SK-N-SH (cell line): ENCODE data around the gene DPP10. TPM values are rescaled to one million over a fixed set of nuclear protein-coding genes. Genes with fewer than 3 reads are reported as not detected.

Experiments used
- CTCF ChIA-PET: fragments of 300-600, 350-600 bp; formaldehyde crosslinking; extraction: SDS; loops from one replicate; lab custom pipeline; 2021; lab: Yijun Ruan, JAX
- POLR2A ChIA-PET: fragments of 350-600 bp; sonication (Branson Sonifier 250); formaldehyde crosslinking; extraction: SDS; loops from one replicate; lab custom pipeline; 2020; ENCODE audit warnings: antibody characterized with exemption, inconsistent platforms; lab: Yijun Ruan, JAX
- DNase-seq: peaks from one replicate; pipeline ENCODE4 v3.0.0; 2012
- H2AFZ ChIP-seq: fragments of 200-600 bp; sonication (generic); 2 replicates; pipeline ENCODE4 v1.8.1; 2016; ENCODE audit warnings: antibody characterized with exemption, mild to moderate bottlenecking, low read depth
- H3F3A ChIP-seq: fragments of 200-600 bp; sonication (generic); replicated peaks from 2 replicates; pipeline ENCODE3; 2016; ENCODE audit warnings: antibody characterized with exemption, mild to moderate bottlenecking; ENCODE audit not compliant: insufficient read depth
- H3K27ac ChIP-seq, 2 experiments: fragments of 200-500 bp in 1 of 2; fragments of 200-600 bp in 1 of 2; sonication (Bioruptor generic) in 1 of 2; sonication (generic), shearing (Covaris generic) in 1 of 2; 2 replicates each; pipeline versions ENCODE4 v1.5.1 to v1.6.1; 2014 to 2016; ENCODE audit warnings: low read depth in 2 of 2, inconsistent platforms in 1 of 2, low read length in 1 of 2, mild to moderate bottlenecking in 1 of 2, mixed read lengths in 1 of 2
- H3K27me3 ChIP-seq: fragments of 200-600 bp; sonication (generic), shearing (Covaris generic); 2 replicates; pipeline ENCODE4 v1.6.1; 2016; ENCODE audit warnings: mixed run types; ENCODE audit not compliant: insufficient read depth
- H3K36me3 ChIP-seq, 2 experiments: fragments of 200-500 bp in 1 of 2; fragments of 200-600 bp in 1 of 2; sonication (Bioruptor generic) in 1 of 2; sonication (generic) in 1 of 2; replicated peaks in 1 of 2; 2 replicates each; pipeline versions ENCODE3 to v1.5.1; 2014 to 2016; ENCODE audit warnings: low read length in 1 of 2, mild to moderate bottlenecking in 1 of 2; ENCODE audit not compliant: insufficient read depth in 2 of 2, control insufficient read depth in 1 of 2
- H3K4me1 ChIP-seq, 2 experiments: fragments of 200-500 bp in 1 of 2; fragments of 200-600 bp in 1 of 2; sonication (Bioruptor generic) in 1 of 2; sonication (generic), shearing (Covaris generic) in 1 of 2; 2 replicates each; pipeline versions ENCODE4 v1.5.1 to v1.6.1; 2014 to 2016; ENCODE audit warnings: low read depth in 1 of 2, low read length in 1 of 2, mixed run types in 1 of 2; ENCODE audit not compliant: insufficient read depth in 2 of 2, control insufficient read depth in 1 of 2
- H3K4me2 ChIP-seq: fragments of 200-600 bp; sonication (generic), shearing (Covaris generic); 2 replicates; pipeline ENCODE4 v1.6.1; 2017; ENCODE audit warnings: mixed run types
- H3K4me3 ChIP-seq, 2 experiments: fragments of 200-500 bp in 1 of 2; fragments of 200-600 bp in 1 of 2; sonication (Bioruptor generic) in 1 of 2; sonication (generic), shearing (Covaris generic) in 1 of 2; 2 replicates each; pipeline versions ENCODE4 v1.5.1 to v1.8.1; 2014 to 2016; ENCODE audit warnings: low read depth in 2 of 2, inconsistent platforms in 1 of 2, low read length in 1 of 2, mild to moderate bottlenecking in 1 of 2, mixed read lengths in 1 of 2, moderate library complexity in 1 of 2
- H3K79me2 ChIP-seq: fragments of 200-600 bp; sonication (generic); 2 replicates; pipeline ENCODE4 v1.8.1; 2017; ENCODE audit warnings: mild to moderate bottlenecking; ENCODE audit not compliant: insufficient read depth
- H3K9ac ChIP-seq: fragments of 200-600 bp; sonication (generic); 2 replicates; pipeline ENCODE4 v1.6.1; 2017; ENCODE audit warnings: mixed run types
- H3K9me2 ChIP-seq: fragments of 200-600 bp; sonication (generic); 2 replicates; pipeline ENCODE4 v1.6.1; 2017; ENCODE audit warnings: mixed run types
- H3K9me3 ChIP-seq: fragments of 200-600 bp; sonication (generic); 2 replicates; pipeline ENCODE4 v1.6.1; 2017; ENCODE audit warnings: mixed run types, mild to moderate bottlenecking, moderate library complexity
- H4K20me1 ChIP-seq: fragments of 200-600 bp; sonication (generic); 2 replicates; pipeline ENCODE4 v1.6.1; 2017; ENCODE audit warnings: mild to moderate bottlenecking, mixed run types; ENCODE audit not compliant: insufficient read depth
- CHD2 ChIP-seq: fragments of 150-350 bp; IDR thresholded peaks from 2 replicates; pipeline ENCODE4 v1.6.1; 2018; ENCODE audit warnings: low read length; ENCODE audit not compliant: partially characterized antibody
- ELF1 ChIP-seq: IDR thresholded peaks from 2 replicates; pipeline ENCODE4 v1.4.0; 2012
- EP300 ChIP-seq, 2 experiments: IDR thresholded peaks; 2 replicates each; pipeline versions ENCODE4 v1.4.0 to v1.6.1; 2012; ENCODE audit warnings: borderline replicate concordance in 1 of 2, low read depth in 1 of 2, low read length in 1 of 2
- EZH2phosphoT487 ChIP-seq: fragments of 200-600 bp; sonication (generic); IDR thresholded peaks from 2 replicates; pipeline ENCODE4 v1.6.1; 2017; ENCODE audit warnings: low read depth, mixed run types, mild to moderate bottlenecking, antibody characterized with exemption, moderate library complexity, borderline replicate concordance
- MEF2A ChIP-seq: IDR thresholded peaks from 2 replicates; pipeline ENCODE4 v1.4.0; 2012; ENCODE audit warnings: low read depth, borderline replicate concordance
- POLR2AphosphoS5 ChIP-seq: IDR thresholded peaks from 2 replicates; pipeline ENCODE4 v1.6.1; 2012; ENCODE audit warnings: low read depth, low read length
- RAD21 ChIP-seq: IDR thresholded peaks from 2 replicates; pipeline ENCODE4 v1.6.1; 2012; ENCODE audit warnings: mild to moderate bottlenecking, low read length
- RCOR1 ChIP-seq: fragments of 150-350 bp; IDR thresholded peaks from 2 replicates; pipeline ENCODE4 v1.6.1; 2017; ENCODE audit warnings: antibody characterized with exemption, low read length
- RFX5 ChIP-seq: IDR thresholded peaks from 2 replicates; pipeline ENCODE4 v1.6.1; 2012; ENCODE audit warnings: mild to moderate bottlenecking, improper control_type of control experiment, low read length
- RXRA ChIP-seq: IDR thresholded peaks from 2 replicates; pipeline ENCODE4 v1.4.0; 2012; ENCODE audit warnings: low read depth, mild to moderate bottlenecking, borderline replicate concordance
- SMC3 ChIP-seq: IDR thresholded peaks from 2 replicates; pipeline ENCODE4 v1.6.1; 2012; ENCODE audit warnings: low read depth, low read length, improper control_type of control experiment
- YY1 ChIP-seq: IDR thresholded peaks from 2 replicates; pipeline ENCODE4 v1.4.0; 2012; ENCODE audit warnings: low read depth, mild to moderate bottlenecking
- WGBS: methylation state at CpG from one replicate; pipeline ENCODE4 v1.1.6; 2017; ENCODE audit warnings: low lambda C conversion rate; 5-methylcytosine and 5-hydroxymethylcytosine counted together
- polyA plus RNA-seq, 3 experiments: library from polyadenylated mRNA; depleted of rRNA; stranded (reverse); fragments of >200 nt; gene quantifications; 2 replicates each; pipeline ENCODE4 v1.2.3, GENCODE V29; 2012
- TF ChIP-seq, protein P1 (sequence below): fragments of 150-350 bp; IDR thresholded peaks from 2 replicates; pipeline ENCODE4 v1.6.1; 2016; ENCODE audit warnings: mild to moderate bottlenecking, low read depth, low read length
- TF ChIP-seq, protein P2 (sequence below): fragments of 150-350 bp; IDR thresholded peaks from 2 replicates; pipeline ENCODE4 v1.6.1; 2017; ENCODE audit warnings: antibody characterized with exemption, low read length, low read depth, borderline replicate concordance
- TF ChIP-seq, protein P3 (sequence below): IDR thresholded peaks from 2 replicates; pipeline ENCODE4 v1.4.0; 2012; ENCODE audit warnings: low read depth, borderline replicate concordance
- TF ChIP-seq, protein P4 (sequence below): IDR thresholded peaks from 2 replicates; pipeline ENCODE4; 2012
- TF ChIP-seq, protein P5 (sequence below): IDR thresholded peaks from 2 replicates; pipeline ENCODE4 v1.4.0; 2012; ENCODE audit warnings: low read depth, borderline replicate concordance

The DPP10 gene
- polyA plus RNA-seq, 1 of the 3 experiments (the other 2 are of a cell fraction): not detected

DNA sequence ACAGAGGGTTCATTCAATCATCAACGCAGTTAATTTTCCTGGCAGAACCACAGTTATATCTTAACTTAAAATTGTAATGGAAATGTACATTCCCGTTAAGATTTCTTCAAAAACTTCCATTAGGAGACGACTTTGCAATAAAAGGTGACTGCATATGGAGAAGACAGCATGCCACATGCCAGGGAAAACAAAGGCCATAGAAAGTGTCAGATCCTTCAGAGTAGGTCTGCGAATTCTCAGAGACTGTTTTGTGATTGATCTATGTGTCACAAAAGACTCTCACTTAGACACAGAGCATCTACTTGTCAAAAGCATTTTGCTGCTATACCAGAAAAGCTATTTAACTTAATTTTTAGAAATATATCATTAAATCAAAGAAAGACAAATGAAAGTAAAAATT, 274.6 kb downstream of the DPP10 start (continued):
- TF ChIP-seq YY1 (no peak), EZH2phosphoT487 (no peak), SMC3 (no peak)
- TF ChIP-seq, protein P1, sequence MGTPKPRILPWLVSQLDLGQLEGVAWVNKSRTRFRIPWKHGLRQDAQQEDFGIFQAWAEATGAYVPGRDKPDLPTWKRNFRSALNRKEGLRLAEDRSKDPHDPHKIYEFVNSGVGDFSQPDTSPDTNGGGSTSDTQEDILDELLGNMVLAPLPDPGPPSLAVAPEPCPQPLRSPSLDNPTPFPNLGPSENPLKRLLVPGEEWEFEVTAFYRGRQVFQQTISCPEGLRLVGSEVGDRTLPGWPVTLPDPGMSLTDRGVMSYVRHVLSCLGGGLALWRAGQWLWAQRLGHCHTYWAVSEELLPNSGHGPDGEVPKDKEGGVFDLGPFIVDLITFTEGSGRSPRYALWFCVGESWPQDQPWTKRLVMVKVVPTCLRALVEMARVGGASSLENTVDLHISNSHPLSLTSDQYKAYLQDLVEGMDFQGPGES: no peak
- TF ChIP-seq, protein P2, sequence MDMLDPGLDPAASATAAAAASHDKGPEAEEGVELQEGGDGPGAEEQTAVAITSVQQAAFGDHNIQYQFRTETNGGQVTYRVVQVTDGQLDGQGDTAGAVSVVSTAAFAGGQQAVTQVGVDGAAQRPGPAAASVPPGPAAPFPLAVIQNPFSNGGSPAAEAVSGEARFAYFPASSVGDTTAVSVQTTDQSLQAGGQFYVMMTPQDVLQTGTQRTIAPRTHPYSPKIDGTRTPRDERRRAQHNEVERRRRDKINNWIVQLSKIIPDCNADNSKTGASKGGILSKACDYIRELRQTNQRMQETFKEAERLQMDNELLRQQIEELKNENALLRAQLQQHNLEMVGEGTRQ: no peak
- TF ChIP-seq, all 33 proteins: peak for 0

DNA sequence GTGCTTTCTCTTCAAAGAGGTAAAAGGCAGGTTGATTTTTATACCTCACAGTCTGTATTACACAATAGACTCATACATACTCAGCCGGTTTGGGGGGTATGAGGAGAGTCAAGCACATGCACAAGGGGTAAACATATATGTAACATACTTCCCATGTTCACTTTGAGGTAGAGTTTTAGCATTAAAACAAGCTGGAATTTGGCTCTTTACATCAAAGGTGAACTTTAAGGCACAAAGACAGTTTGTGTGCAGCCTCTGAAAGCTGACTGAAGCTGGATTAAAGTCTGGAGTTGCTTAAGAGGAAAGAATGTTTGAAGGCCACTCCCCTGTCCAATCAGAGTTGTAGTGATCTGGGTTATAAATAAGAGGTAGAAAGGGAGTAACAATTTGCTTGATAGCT, 282.0 kb downstream of the DPP10 start:
- Histone ChIP-seq H2AFZ (no peak overlapping the region), H3F3A (no peaks in the 10 kb centered on the region), H3K9me3 (no peaks in the 10 kb centered on the region), H3K4me2 (no peak overlapping the region), H3K36me3 (no peaks in the 10 kb centered on the region), H3K27me3 (no peaks in the 10 kb centered on the region), H4K20me1 (no peaks in the 10 kb centered on the region), H3K9me2 (no peaks in the 10 kb centered on the region), H3K27ac (no peak overlapping the region), H3K79me2 (no peaks in the 10 kb centered on the region), H3K9ac (no peak overlapping the region), H3K4me1 (no peaks in the 10 kb centered on the region), H3K4me3 (no peak overlapping the region)
- no peak for TF ChIP-seq RAD21
- no peak for TF ChIP-seq POLR2AphosphoS5
- TF ChIP-seq MEF2A: no peak
- no peak for TF ChIP-seq RCOR1
- no peak for TF ChIP-seq SMC3
- TF ChIP-seq, protein P3, sequence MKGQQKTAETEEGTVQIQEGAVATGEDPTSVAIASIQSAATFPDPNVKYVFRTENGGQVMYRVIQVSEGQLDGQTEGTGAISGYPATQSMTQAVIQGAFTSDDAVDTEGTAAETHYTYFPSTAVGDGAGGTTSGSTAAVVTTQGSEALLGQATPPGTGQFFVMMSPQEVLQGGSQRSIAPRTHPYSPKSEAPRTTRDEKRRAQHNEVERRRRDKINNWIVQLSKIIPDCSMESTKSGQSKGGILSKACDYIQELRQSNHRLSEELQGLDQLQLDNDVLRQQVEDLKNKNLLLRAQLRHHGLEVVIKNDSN: no peak
- TF ChIP-seq RFX5: no peak
- TF ChIP-seq EP300 (IDR thresholded peaks at IDR 0.05; ENCODE audit: borderline replicate concordance in 1 of 2, low read depth in 1 of 2, low read length in 1 of 2): no peak
- TF ChIP-seq ELF1: no peak
- TF ChIP-seq, protein P4, sequence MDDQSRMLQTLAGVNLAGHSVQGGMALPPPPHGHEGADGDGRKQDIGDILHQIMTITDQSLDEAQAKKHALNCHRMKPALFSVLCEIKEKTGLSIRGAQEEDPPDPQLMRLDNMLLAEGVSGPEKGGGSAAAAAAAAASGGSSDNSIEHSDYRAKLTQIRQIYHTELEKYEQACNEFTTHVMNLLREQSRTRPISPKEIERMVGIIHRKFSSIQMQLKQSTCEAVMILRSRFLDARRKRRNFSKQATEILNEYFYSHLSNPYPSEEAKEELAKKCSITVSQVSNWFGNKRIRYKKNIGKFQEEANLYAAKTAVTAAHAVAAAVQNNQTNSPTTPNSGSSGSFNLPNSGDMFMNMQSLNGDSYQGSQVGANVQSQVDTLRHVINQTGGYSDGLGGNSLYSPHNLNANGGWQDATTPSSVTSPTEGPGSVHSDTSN: no peak
- TF ChIP-seq CHD2: no peak
- TF ChIP-seq, protein P5, sequence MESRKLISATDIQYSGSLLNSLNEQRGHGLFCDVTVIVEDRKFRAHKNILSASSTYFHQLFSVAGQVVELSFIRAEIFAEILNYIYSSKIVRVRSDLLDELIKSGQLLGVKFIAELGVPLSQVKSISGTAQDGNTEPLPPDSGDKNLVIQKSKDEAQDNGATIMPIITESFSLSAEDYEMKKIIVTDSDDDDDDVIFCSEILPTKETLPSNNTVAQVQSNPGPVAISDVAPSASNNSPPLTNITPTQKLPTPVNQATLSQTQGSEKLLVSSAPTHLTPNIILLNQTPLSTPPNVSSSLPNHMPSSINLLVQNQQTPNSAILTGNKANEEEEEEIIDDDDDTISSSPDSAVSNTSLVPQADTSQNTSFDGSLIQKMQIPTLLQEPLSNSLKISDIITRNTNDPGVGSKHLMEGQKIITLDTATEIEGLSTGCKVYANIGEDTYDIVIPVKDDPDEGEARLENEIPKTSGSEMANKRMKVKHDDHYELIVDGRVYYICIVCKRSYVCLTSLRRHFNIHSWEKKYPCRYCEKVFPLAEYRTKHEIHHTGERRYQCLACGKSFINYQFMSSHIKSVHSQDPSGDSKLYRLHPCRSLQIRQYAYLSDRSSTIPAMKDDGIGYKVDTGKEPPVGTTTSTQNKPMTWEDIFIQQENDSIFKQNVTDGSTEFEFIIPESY: no peak
- TF ChIP-seq RXRA: no peak
- POLR2A ChIA-PET: no interaction called here
- DNase-seq: no peak
- WGBS: 0% methylated on average over 1 of the region's 1 CpG
- CTCF ChIA-PET: no interaction called here
